Kasumi-1 (cell line): Measurements from ENCODE around the gene CA10.

ENCODE experiments used
- DNase-seq, 2 experiments: peaks; one replicate each; lab custom pipeline; 2025; lab: John Stamatoyannopoulos, UW

The CA10 gene

DNA sequence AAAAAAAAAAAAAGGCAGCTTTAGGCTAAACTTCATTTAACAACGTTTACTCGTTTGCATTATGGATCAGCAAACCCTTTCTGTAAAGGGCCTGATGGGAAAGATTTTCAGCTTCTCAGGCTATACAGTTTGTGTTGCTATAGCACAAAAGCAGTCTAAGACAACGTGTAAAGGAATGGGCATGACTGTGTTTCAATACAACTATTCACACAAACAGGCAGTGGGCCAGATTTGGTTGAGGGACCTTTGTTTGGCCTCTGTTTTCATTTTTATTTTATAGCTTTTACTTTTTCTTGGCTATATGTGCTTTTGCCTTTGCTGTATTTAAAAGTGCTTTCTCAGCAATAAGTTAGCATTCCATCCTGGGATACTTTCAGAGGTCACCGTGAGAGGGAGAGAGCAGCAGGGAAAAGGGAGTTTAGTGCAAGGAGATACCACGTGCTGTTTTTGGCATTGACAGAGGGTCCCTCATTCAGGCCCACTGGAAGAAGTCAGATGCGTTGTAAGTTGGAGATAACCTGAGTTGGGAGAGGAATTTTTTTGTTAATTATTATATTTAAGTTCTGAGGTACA lies 562.6 kb downstream of the CA10 start:
- DNase-seq, result no peak

GRCh38 chr17:51590071-51590656 lies 568.4 kb downstream of the CA10 start:
- no peak for DNase-seq

DNA sequence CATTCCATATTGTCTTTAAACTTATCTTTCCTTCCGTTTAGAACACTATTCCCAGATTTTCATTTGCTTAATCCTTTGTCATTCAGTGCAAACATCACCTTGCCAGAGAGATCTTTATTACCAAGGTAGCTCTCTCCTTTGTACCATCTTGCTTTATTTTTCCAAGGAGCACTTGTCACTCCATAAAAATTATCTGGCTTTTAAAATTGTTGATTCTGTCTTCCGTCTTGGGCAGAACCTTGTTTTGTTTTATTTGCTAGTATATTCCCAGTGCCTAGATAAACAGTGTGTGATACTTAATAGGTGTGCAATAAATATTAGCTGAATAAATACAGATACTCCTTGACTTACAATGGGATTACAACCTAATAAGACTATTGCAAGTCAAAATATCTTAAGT lies 570.5 kb downstream of the CA10 start:
- no peak for DNase-seq

- no peak for DNase-seq
Measured at GRCh38 chr17:51587516-51587915, 571.0 kb downstream of the CA10 start.

DNA sequence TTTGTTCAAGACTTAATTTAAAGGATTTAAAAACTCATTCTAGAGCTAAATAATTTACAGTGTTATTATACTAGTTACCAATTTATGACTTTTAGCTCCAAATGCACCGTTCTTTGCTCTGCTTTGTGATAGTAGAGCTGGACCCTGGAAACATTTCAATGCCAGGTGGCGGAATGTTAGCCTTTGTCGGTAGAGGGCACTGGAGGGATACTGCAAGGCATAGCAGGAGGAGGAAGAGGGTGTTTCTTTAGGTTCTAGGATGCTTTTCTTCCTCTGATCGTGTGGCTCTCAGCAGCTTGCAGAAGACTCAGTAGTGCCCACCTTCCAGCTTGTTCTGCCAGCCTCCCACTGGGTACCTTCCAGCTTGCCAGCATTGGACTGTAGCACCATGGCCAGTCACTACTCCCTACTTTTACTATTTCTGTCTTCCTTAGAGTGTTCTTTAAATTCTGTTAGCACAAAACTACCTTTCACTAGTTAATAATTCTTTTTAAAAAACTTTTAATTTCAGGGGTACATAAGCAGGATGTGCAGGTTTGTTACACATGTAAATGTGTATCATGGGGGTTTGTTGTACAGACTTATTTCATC lies 572.9 kb downstream of the CA10 start:
- peak; percentile 10 to 25 for DNase-seq

- DNase-seq, result peak; percentile 92 to 96
Measured at GRCh38 chr17:51580869-51581268, 577.6 kb downstream of the CA10 start.
